IMR-90 (cell line): ENCODE data around the gene PTPRN2. TPM values are rescaled to one million over a fixed set of nuclear protein-coding genes. Genes with fewer than 3 reads are reported as not detected.

Experiments
- ATAC-seq: fragments of 200-7000 bp; cut with Tn5 transposase; 2 replicates; pipeline ENCODE4 v1.9.1; 2020; ENCODE audit warnings: low read depth, mild to moderate bottlenecking, moderate library complexity
- BruUV-seq: library from RNA; stranded (reverse); fragments of 400-500 nt; replicated peaks from 2 replicates; lab custom pipeline; 2021; lab: Mats Ljungman, UMichigan
- CTCF ChIA-PET: fragments of 300-600 bp; formaldehyde crosslinking; extraction: SDS; loops from one replicate; lab custom pipeline; 2021; ENCODE audit warnings: antibody characterized with exemption; lab: Yijun Ruan, JAX
- POLR2A ChIA-PET: fragments of 300-600 bp; sonication (Branson Sonifier 250); formaldehyde crosslinking; loops from one replicate; lab custom pipeline; 2022; ENCODE audit warnings: antibody characterized with exemption; ENCODE audit not compliant: unreplicated experiment; lab: Charles Lee
- DNase-seq: peaks from one replicate; pipeline ENCODE4 v3.0.0; 2013
- H2AFZ ChIP-seq: replicated peaks from 2 replicates; pipeline ENCODE3; 2013; ENCODE audit warnings: low read length, mild to moderate bottlenecking; ENCODE audit not compliant: poor library complexity
- H2AK5ac ChIP-seq: 2 replicates; pipeline ENCODE4 v1.6.1; 2013; ENCODE audit warnings: low read depth, low read length, inconsistent platforms
- H2AK9ac ChIP-seq: replicated peaks from 2 replicates; pipeline ENCODE3; 2013; ENCODE audit warnings: mild to moderate bottlenecking, low read depth, low read length, moderate library complexity; ENCODE audit not compliant: poor library complexity
- H2BK120ac ChIP-seq: 2 replicates; pipeline ENCODE4 v1.6.1; 2013; ENCODE audit warnings: low read depth, low read length, inconsistent platforms
- H2BK15ac ChIP-seq: 3 replicates; pipeline ENCODE4 v1.6.1; 2013; ENCODE audit warnings: low read depth, low read length, inconsistent platforms
- H2BK20ac ChIP-seq: 2 replicates; pipeline ENCODE4 v1.6.1; 2013; ENCODE audit warnings: low read depth, mild to moderate bottlenecking, inconsistent platforms, low read length, moderate library complexity
- H2BK5ac ChIP-seq: 2 replicates; pipeline ENCODE4 v1.6.1; 2013; ENCODE audit warnings: mild to moderate bottlenecking, low read depth, low read length, inconsistent platforms; ENCODE audit not compliant: poor library complexity, severe bottlenecking
- H3K14ac ChIP-seq: replicated peaks from 2 replicates; pipeline ENCODE4 v1.6.1; 2013; ENCODE audit warnings: low read depth, low read length, inconsistent platforms
- H3K18ac ChIP-seq: 2 replicates; pipeline ENCODE4 v1.6.1; 2013; ENCODE audit warnings: low read depth, low read length, control low read depth
- H3K23ac ChIP-seq: 2 replicates; pipeline ENCODE4 v1.6.1; 2013; ENCODE audit warnings: low read depth, low read length, inconsistent platforms
- H3K27ac ChIP-seq: 2 replicates; pipeline ENCODE4 v1.5.1; 2013; ENCODE audit warnings: mild to moderate bottlenecking, control low read depth, low read length; ENCODE audit not compliant: insufficient read depth
- H3K27me3 ChIP-seq: 2 replicates; pipeline ENCODE4 v1.6.1; 2013; ENCODE audit warnings: low read length; ENCODE audit not compliant: control insufficient read depth, insufficient read depth
- H3K36me3 ChIP-seq: 2 replicates; pipeline ENCODE4 v1.6.1; 2013; ENCODE audit warnings: low read length, mixed read lengths; ENCODE audit not compliant: control insufficient read depth, insufficient read depth
- H3K4ac ChIP-seq: 2 replicates; pipeline ENCODE4 v1.6.1; 2013; ENCODE audit warnings: low read depth, low read length, inconsistent platforms
- H3K4me1 ChIP-seq: 2 replicates; pipeline ENCODE4 v1.6.1; 2013; ENCODE audit warnings: low read length, mixed read lengths; ENCODE audit not compliant: control insufficient read depth, insufficient read depth
- H3K4me2 ChIP-seq: 2 replicates; pipeline ENCODE4 v1.6.1; 2013; ENCODE audit warnings: low read depth, mild to moderate bottlenecking, control low read depth, low read length, moderate library complexity
- H3K4me3 ChIP-seq: 2 replicates; pipeline ENCODE4 v1.5.1; 2013; ENCODE audit warnings: low read depth, mild to moderate bottlenecking, control low read depth, low read length, moderate library complexity; ENCODE audit not compliant: insufficient read depth
- H3K56ac ChIP-seq: 2 replicates; pipeline ENCODE4 v1.6.1; 2013; ENCODE audit warnings: low read length, inconsistent platforms; ENCODE audit not compliant: insufficient read depth; ENCODE audit errors: extremely low read depth
- H3K79me1 ChIP-seq, 2 experiments: 2 replicates each; pipeline ENCODE4 v1.6.1; 2013; ENCODE audit warnings: low read length in 2 of 2, inconsistent platforms in 1 of 2, low read depth in 1 of 2
- H3K9ac ChIP-seq: 2 replicates; pipeline ENCODE4 v1.6.1; 2013; ENCODE audit warnings: low read depth, low read length, control low read depth
- H3K9me1 ChIP-seq: 2 replicates; pipeline ENCODE4 v1.6.1; 2013; ENCODE audit warnings: low read length, inconsistent platforms; ENCODE audit not compliant: insufficient read depth
- H3K9me3 ChIP-seq: 2 replicates; pipeline ENCODE4 v1.6.1; 2013; ENCODE audit warnings: low read length; ENCODE audit not compliant: control insufficient read depth, insufficient read depth
- H4K20me1 ChIP-seq: 2 replicates; pipeline ENCODE4 v1.6.1; 2013; ENCODE audit warnings: low read length, inconsistent platforms; ENCODE audit not compliant: insufficient read depth
- H4K5ac ChIP-seq: 2 replicates; pipeline ENCODE4 v1.6.1; 2013; ENCODE audit warnings: mild to moderate bottlenecking, low read depth, low read length, control low read depth
- H4K8ac ChIP-seq, 2 experiments: 2 replicates each; pipeline ENCODE4 v1.6.1; 2013; ENCODE audit warnings: low read depth in 2 of 2, low read length in 2 of 2, control low read depth in 1 of 2, inconsistent platforms in 1 of 2
- H4K91ac ChIP-seq: 2 replicates; pipeline ENCODE4 v1.6.1; 2013; ENCODE audit warnings: low read depth, low read length, inconsistent platforms; ENCODE audit not compliant: insufficient read depth
- BHLHE40 ChIP-seq: fragments of 150-350 bp; IDR thresholded peaks from 2 replicates; pipeline ENCODE4 v1.6.1; 2016; ENCODE audit warnings: mild to moderate bottlenecking, low read depth, low read length
- CEBPB ChIP-seq: IDR thresholded peaks from 2 replicates; pipeline ENCODE4 v1.6.1; 2012; ENCODE audit warnings: low read depth, low read length, improper control_type of control experiment
- CHD1 ChIP-seq: IDR thresholded peaks from 2 replicates; pipeline ENCODE4 v1.6.1; 2012; ENCODE audit warnings: low read depth, low read length, improper control_type of control experiment
- FOS ChIP-seq: fragments of 150-350 bp; IDR thresholded peaks from 2 replicates; pipeline ENCODE4 v1.6.1; 2016; ENCODE audit warnings: low read depth, low read length
- MAFK ChIP-seq: IDR thresholded peaks from 2 replicates; pipeline ENCODE4 v1.6.1; 2012; ENCODE audit warnings: low read depth, low read length, improper control_type of control experiment
- MAZ ChIP-seq: IDR thresholded peaks from 2 replicates; pipeline ENCODE4 v1.6.1; 2012; ENCODE audit warnings: low read depth, mild to moderate bottlenecking, low read length, improper control_type of control experiment, moderate library complexity, borderline replicate concordance
- MXI1 ChIP-seq: IDR thresholded peaks from 2 replicates; pipeline ENCODE4 v1.6.1; 2012; ENCODE audit warnings: low read depth, mild to moderate bottlenecking, low read length, moderate library complexity, borderline replicate concordance
- NFE2L2 ChIP-seq: fragments of 150-350 bp; IDR thresholded peaks from 2 replicates; pipeline ENCODE4 v1.6.1; 2016; ENCODE audit warnings: low read depth, mild to moderate bottlenecking, low read length
- POLR2A ChIP-seq: IDR thresholded peaks from 2 replicates; pipeline ENCODE4 v1.6.1; 2012; ENCODE audit warnings: mild to moderate bottlenecking, low read depth, low read length
- RAD21 ChIP-seq: IDR thresholded peaks from 2 replicates; pipeline ENCODE4 v1.6.1; 2012; ENCODE audit warnings: low read length, improper control_type of control experiment
- RCOR1 ChIP-seq: IDR thresholded peaks from 2 replicates; pipeline ENCODE4 v1.6.1; 2012; ENCODE audit warnings: mild to moderate bottlenecking, low read length, improper control_type of control experiment; ENCODE audit not compliant: insufficient replicate concordance
- RFX5 ChIP-seq: IDR thresholded peaks from 2 replicates; pipeline ENCODE4 v1.8.0; 2012; ENCODE audit warnings: low read depth, mild to moderate bottlenecking, low read length, moderate library complexity
- SMC3 ChIP-seq: fragments of 150-350 bp; IDR thresholded peaks from 2 replicates; pipeline ENCODE4 v1.6.1; 2016; ENCODE audit warnings: low read depth, mild to moderate bottlenecking, antibody characterized with exemption, low read length, moderate library complexity
- whole genome bisulfite sequencing, 2 experiments: methylation state at CpG; one replicate each; pipeline versions ENCODE4 v1.1.5 to v1.1.7; 2013; ENCODE audit warnings: missing lambda C conversion rate in 2 of 2; ENCODE audit not compliant: insufficient read length in 1 of 2; ENCODE audit errors: extremely low coverage in 2 of 2; 5-methylcytosine and 5-hydroxymethylcytosine counted together
- dilution Hi-C: fragments of 300-500 bp; cut with HindIII; formaldehyde crosslinking; loops from one replicate; pipeline ENCODE4 v1.14.3; 2018; ENCODE audit warnings: low sequenced_read_pairs; ENCODE audit not compliant: unreplicated experiment
- in situ Hi-C: fragments of 300-500 bp; cut with MboI; formaldehyde crosslinking; loops from 3 replicates; pipeline ENCODE4 v1.14.3; 2019; ENCODE audit warnings: low sequenced_read_pairs, inconsistent platforms, mixed read lengths
- intact Hi-C: fragments of 100-400 bp; cut with micrococcal nuclease; formaldehyde crosslinking; loops from 2 replicates; pipeline ENCODE4 v1.10.0; 2022
- polyA plus RNA-seq, 3 experiments: library from polyadenylated mRNA; depleted of rRNA; stranded (reverse); fragments of >200 nt; gene quantifications; 2 replicates each; pipeline ENCODE4 v1.2.3, GENCODE V29; 2012; ENCODE audit warnings: low replicate concordance in 1 of 3
- total RNA-seq: library from RNA; depleted of rRNA; stranded (reverse); fragments of >200 nt; gene quantifications from 2 replicates; pipeline ENCODE4 v1.2.3, GENCODE V29; 2012
- TF ChIP-seq, protein P1 (sequence below): fragments of 150-350 bp; IDR thresholded peaks from 2 replicates; pipeline ENCODE4 v1.6.1; 2016; ENCODE audit warnings: low read depth, mild to moderate bottlenecking, low read length, moderate library complexity, borderline replicate concordance
- TF ChIP-seq, protein P2 (sequence below): conservative IDR thresholded peaks from 2 replicates; pipeline ENCODE4 v1.5.1; 2012; ENCODE audit warnings: mild to moderate bottlenecking, low read depth, low read length, improper control_type of control experiment
- TF ChIP-seq, protein P3 (sequence below): fragments of 150-350 bp; IDR thresholded peaks from 2 replicates; pipeline ENCODE4 v1.6.1; 2017; ENCODE audit warnings: mild to moderate bottlenecking, antibody characterized with exemption, low read length, low read depth

Gene PTPRN2
- total and polyA plus RNA-seq, 2 of the 4 experiments (the other 2 are of a cell fraction) = 0.03 TPM; not detected in 1

DNA sequence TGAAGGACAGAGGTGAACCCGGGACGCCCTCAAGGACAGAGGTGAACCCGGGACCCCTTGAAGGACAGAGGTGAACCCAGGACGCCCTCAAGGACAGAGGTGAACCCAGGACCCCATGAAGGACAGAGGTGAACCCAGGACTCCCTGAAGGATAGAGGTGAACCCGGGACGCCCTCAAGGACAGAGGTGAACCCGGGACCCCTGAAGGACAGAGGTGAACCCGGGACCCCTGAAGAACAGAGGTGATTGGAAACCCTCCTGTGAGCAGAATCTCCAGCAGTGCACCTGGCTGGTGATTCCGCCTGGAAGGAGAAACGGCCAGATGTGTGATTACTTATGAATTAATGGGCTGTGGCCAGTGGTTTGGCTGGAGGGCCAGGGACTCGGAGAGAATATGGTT lies 272.3 kb downstream of the PTPRN2 start:
- H3K9ac ChIP-seq = no peak overlapping the region
- no peaks in the 10 kb centered on the region for H4K20me1 ChIP-seq
- no peaks in the 10 kb centered on the region for H3K79me1 ChIP-seq
- no peak overlapping the region for H2BK120ac ChIP-seq
- BruUV-seq = no TSS peak
- H3K4me1 ChIP-seq = no peaks in the 10 kb centered on the region
- no peak overlapping the region for H4K91ac ChIP-seq
- H4K5ac ChIP-seq = no peak overlapping the region
- no peak overlapping the region for H3K23ac ChIP-seq
- intact Hi-C loops (no loop called here), in situ Hi-C loops (no loop called here), dilution Hi-C loops (no loop called here)
- H3K18ac ChIP-seq = no peak overlapping the region
- no peak overlapping the region for H3K27ac ChIP-seq
- no peak for TF ChIP-seq CHD1
- TF ChIP-seq CEBPB = no peak
- TF ChIP-seq RAD21 = no peak
- TF ChIP-seq, protein P1, sequence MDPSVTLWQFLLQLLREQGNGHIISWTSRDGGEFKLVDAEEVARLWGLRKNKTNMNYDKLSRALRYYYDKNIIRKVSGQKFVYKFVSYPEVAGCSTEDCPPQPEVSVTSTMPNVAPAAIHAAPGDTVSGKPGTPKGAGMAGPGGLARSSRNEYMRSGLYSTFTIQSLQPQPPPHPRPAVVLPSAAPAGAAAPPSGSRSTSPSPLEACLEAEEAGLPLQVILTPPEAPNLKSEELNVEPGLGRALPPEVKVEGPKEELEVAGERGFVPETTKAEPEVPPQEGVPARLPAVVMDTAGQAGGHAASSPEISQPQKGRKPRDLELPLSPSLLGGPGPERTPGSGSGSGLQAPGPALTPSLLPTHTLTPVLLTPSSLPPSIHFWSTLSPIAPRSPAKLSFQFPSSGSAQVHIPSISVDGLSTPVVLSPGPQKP = no peak
- no peak for TF ChIP-seq NFE2L2
- no peak for TF ChIP-seq MAZ
- no peak for TF ChIP-seq MXI1
- TF ChIP-seq RCOR1 = no peak
- TF ChIP-seq, protein P2, sequence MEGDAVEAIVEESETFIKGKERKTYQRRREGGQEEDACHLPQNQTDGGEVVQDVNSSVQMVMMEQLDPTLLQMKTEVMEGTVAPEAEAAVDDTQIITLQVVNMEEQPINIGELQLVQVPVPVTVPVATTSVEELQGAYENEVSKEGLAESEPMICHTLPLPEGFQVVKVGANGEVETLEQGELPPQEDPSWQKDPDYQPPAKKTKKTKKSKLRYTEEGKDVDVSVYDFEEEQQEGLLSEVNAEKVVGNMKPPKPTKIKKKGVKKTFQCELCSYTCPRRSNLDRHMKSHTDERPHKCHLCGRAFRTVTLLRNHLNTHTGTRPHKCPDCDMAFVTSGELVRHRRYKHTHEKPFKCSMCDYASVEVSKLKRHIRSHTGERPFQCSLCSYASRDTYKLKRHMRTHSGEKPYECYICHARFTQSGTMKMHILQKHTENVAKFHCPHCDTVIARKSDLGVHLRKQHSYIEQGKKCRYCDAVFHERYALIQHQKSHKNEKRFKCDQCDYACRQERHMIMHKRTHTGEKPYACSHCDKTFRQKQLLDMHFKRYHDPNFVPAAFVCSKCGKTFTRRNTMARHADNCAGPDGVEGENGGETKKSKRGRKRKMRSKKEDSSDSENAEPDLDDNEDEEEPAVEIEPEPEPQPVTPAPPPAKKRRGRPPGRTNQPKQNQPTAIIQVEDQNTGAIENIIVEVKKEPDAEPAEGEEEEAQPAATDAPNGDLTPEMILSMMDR = no peak
- TF ChIP-seq BHLHE40 = no peak
- TF ChIP-seq SMC3 = no peak
- no peak for TF ChIP-seq FOS
- no peak for TF ChIP-seq MAFK
- no peak for TF ChIP-seq RFX5
- TF ChIP-seq, protein P3, sequence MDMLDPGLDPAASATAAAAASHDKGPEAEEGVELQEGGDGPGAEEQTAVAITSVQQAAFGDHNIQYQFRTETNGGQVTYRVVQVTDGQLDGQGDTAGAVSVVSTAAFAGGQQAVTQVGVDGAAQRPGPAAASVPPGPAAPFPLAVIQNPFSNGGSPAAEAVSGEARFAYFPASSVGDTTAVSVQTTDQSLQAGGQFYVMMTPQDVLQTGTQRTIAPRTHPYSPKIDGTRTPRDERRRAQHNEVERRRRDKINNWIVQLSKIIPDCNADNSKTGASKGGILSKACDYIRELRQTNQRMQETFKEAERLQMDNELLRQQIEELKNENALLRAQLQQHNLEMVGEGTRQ = no peak
- TF ChIP-seq POLR2A = no peak
- H2BK5ac ChIP-seq = no peak overlapping the region
- H3K4me3 ChIP-seq = no peak overlapping the region
- H3K4me2 ChIP-seq = no peak overlapping the region
- H3K27me3 ChIP-seq = no peaks in the 10 kb centered on the region
- POLR2A ChIA-PET = no interaction called here
- no peak overlapping the region for H4K8ac ChIP-seq
- no peak overlapping the region for H2BK15ac ChIP-seq
- no peak overlapping the region for H3K4ac ChIP-seq
- H3K9me3 ChIP-seq = peaks cover 68% of the 10 kb centered on the region
- no peak for ATAC-seq
- no peak overlapping the region for H2AK5ac ChIP-seq
- no peak overlapping the region for H2AFZ ChIP-seq
- H3K9me1 ChIP-seq = no peaks in the 10 kb centered on the region
- H2BK20ac ChIP-seq = no peak overlapping the region
- no peaks in the 10 kb centered on the region for H3K36me3 ChIP-seq
- DNase-seq = no peak
- CTCF ChIA-PET = no interaction called here
- H3K14ac ChIP-seq = no peak overlapping the region
- no peak overlapping the region for H2AK9ac ChIP-seq
- WGBS, 2 experiments = 69% methylated on average over 8 of the region's 11 CpGs; no CpG with 5 or more reads in 1 of the 2 experiments
- H3K56ac ChIP-seq = no peak overlapping the region
